ENCODE measurements around the gene PTCH2. TPM values are rescaled to one million over a fixed set of nuclear protein-coding genes. Genes with fewer than 3 reads are reported as not detected.
"Not testable (repeated sequence)": the region's sequence is repeated elsewhere in the genome, so short reads cannot be mapped to it uniquely, and the experiment has no call there.

Gene PTCH2
- total RNA-seq, 1 experiment from 2014 or later = 0.03 TPM

DNA sequence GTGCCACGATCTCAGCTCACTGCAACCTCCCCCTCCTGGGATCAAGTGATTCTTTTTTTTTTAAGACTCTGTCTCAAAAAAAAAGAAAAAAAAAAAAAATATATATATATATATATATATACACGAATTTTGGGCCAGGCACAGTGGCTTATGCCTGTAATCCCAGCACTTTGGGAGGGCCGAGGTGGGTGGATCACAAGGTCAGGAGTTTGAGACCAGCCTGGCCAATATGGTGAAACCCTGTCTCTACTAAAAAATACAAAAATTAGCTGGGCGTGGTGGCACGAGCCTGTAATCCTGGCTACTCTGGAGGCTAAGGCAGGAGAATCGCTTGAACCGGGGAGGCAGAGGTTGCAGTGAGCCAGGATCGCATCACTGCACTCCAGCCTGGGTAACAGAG lies 45.2 kb downstream of the PTCH2 start:
- in situ Hi-C loops (cut with HindIII; ENCODE audit: low pct_unique_long_range_greater_than_20kb, low sequenced_read_pairs); DNase-seq (ENCODE audit: low read depth, low spot score): not testable (repeated sequence)

DNA sequence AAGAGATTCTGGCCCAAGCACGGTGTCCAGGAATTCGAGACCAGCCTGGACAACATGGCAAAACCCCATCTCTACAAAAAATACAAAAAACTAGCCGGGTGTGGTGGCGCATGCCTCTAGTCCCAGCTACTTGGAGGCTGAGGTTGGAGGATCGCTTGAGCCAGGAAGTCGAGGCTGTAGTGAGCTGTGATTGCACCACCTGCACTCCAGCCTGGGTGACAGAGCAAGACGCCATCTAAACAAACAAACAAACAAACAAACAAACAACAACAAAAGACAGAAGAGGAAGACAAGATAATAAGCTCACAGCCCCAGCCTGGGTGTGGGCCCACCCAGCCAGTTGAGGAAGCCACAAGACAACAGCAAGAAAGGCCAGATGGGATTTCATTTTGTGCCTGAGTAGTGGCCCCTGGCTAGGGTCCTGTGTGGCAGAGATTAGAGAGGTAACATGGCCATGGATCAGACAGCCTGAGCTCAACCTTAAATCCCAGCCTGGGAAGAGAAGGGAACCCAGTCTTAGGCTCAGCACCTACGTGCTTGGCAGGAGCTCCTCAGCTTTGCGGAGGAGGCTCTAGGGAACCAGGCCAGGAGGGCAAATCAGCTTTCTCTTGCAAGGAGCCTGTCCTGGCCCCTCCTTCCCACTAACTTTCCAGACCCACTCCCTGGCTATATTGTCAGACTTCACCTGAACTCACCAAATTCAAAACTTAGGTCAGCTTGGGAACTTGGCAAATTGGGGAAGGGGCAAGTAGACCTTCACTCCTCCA lies 50.1 kb downstream of the PTCH2 start:
- no peak for DNase-seq (ENCODE audit: low read depth, low spot score)
- in situ Hi-C loops (cut with HindIII; ENCODE audit: low pct_unique_long_range_greater_than_20kb, low sequenced_read_pairs) = no loop called here

DNA sequence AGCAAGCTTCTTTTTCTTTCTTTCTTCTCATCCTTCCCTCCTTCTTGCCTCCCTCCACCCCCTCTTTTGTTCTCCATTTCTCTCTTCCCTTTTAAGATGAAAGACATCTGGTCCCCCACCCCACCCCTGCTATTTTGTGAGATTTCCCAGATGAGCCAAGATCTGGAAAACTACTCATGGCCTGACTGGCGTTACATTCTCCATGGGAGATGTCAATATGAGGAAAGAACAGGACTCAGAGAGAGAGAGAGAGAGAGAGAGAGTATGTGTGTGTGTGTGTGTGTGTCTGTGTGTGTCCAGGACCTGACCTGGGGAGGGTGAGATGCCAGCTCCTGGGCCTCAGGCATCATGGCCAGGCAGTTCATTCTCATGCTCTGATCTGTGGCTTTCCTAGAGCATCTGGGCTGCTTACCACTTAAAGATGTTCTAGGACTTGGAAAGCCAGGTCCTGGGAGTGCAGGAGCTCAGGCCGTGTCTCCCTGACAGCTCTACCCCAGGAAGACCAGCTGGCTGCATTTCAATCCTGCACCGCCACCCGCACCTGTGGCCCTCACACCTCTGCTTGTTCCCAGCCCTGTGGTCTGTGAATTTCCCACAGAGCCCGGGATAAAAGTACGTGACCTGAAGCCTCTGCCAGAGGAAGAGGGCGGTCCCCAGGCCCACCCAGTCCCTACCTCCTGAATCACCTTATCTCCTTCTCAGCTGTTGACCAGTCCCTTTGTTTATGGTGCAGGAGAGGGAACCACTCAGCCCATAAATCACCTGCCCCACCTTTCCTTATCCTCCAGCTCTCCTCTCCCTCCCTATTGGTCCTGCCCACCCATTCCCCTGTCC lies 51.9 kb downstream of the PTCH2 start:
- DNase-seq (ENCODE audit: low read depth, low spot score) = no peak
- in situ Hi-C loops (cut with HindIII; ENCODE audit: low pct_unique_long_range_greater_than_20kb, low sequenced_read_pairs) = no loop called here

DNA sequence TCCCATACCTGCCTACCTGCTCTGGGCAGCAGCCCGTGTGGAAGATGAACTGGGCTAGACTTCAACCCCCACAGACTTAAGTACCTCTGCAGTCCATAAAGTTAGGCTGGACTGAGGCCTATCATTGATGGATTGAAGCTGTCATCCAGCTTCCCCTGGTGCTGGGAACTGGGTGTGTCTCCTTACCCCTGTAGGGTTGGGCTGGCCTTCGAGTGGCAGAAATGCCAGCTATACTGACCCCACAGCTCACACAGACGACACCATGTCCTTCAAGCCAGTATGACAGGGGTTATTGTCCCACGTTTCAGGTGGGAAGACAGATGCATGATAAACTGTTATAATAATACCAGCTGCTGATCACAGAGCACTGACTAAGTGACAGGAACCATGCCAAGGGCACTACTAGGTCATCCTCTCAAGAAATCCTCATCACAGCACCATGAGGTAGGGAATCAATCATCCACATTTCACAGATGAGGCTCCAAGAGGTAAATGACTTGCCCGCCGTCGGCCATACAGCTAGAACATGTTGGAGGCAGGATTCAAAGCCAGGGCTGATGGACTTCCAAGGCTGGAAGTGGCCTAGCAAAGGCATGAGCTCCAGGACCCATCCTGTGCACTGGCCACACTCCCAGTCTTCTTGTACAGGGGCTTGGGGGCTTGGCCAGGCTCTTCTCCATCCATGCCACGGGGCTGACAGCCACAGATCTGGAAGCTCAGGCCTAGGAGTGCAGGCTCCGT lies 54.8 kb downstream of the PTCH2 start, which contains the start of gene BEST4:
BEST4 (minus strand) TSS at position 51 of the 741 bp plus-strand sequence. CDS start 465 bp downstream, outside the sequence.
- DNase-seq (ENCODE audit: low read depth, low spot score) = no peak
- in situ Hi-C loops (cut with HindIII; ENCODE audit: low pct_unique_long_range_greater_than_20kb, low sequenced_read_pairs) = no loop called here

DNA sequence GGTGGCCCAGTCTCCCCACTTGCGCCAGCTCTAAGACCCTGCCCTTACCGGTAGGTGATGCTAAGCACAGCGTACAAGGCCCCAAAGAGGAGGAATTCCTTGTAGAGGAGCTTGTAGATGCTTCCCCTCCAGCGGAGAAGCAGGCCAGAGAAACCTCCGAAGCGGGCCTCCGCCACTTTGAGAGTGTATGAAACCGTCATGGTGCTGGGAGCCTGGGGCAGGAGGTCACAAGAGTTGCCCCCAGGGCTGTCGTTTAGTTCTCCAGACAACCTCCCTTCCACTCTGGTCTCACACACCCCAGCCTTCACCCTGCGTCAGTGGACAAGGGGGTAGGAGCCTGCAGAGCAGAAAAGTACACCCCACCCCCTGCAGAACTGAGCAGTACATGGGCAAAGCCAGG lies 55.5 kb downstream of the PTCH2 start:
- no peak for DNase-seq (ENCODE audit: low read depth, low spot score)
- in situ Hi-C loops (cut with HindIII; ENCODE audit: low pct_unique_long_range_greater_than_20kb, low sequenced_read_pairs) = no loop called here

DNA sequence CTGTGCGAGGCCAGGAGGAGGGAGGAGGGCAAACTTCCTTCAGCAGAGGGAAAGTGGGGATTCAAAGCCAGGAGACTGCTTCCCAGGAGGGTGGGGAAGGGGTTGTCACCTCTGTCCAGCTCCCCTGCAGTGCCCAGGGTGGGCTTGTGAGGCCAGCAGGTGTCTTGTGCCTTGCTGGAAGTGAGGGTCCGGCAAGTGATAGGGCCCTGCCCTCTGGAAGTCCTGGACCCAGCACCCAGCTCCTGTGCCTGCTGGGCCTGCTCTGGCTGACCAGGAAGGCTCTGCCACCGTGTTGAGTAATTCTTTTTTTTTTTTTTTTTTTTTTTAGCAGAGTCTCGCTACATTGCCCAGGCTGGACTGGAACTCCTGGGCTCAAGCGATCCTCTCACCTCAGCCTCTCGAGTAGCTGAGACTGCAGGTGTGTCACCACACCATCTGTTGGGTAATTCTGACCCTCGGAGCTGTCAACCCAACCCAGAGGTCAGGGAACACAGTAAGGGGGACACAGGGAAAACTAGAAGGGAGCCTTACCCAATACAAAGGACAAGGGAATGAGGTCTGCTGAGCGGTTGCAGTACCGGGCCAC lies 56.1 kb downstream of the PTCH2 start:
- in situ Hi-C loops (cut with HindIII; ENCODE audit: low pct_unique_long_range_greater_than_20kb, low sequenced_read_pairs) = no loop called here
- no peak for DNase-seq (ENCODE audit: low read depth, low spot score)

DNA sequence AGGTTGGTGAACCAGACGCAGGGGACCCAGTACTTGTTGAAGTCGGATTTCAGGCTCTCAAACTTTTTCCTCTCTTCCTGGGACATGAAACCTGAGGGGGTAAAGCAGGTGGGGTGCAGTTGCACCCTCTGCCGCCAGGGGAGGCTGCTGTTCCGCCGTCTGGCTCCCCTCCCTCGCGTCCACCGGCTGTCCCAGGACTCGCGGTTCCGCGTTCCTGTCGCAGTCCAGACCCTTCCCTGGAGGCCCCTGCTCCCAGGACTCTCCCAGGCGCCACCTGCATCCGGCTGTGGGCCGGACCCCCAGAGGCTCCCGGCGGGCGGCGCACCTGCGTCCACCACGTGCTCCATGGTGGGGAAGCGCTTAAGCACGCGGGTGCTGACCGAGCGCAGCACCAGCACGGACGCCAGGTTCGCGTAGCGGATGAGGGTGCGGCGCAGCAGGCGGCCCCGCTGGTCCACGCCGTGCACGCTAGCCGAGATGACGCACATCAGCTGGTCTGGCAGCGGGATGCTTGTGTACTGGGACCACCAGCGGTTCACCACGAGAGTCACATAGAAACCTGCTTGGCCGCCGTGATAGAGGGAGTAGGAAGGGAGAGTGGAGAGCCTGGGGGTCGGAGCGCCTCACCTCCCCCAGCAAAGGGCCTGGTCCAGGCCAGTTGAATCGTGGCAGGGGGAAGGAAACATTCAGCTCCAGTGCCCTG lies 56.8 kb downstream of the PTCH2 start:
- in situ Hi-C loops (cut with HindIII; ENCODE audit: low pct_unique_long_range_greater_than_20kb, low sequenced_read_pairs) = no loop called here
- DNase-seq (ENCODE audit: low read depth, low spot score) = peak; percentile 39

DNA sequence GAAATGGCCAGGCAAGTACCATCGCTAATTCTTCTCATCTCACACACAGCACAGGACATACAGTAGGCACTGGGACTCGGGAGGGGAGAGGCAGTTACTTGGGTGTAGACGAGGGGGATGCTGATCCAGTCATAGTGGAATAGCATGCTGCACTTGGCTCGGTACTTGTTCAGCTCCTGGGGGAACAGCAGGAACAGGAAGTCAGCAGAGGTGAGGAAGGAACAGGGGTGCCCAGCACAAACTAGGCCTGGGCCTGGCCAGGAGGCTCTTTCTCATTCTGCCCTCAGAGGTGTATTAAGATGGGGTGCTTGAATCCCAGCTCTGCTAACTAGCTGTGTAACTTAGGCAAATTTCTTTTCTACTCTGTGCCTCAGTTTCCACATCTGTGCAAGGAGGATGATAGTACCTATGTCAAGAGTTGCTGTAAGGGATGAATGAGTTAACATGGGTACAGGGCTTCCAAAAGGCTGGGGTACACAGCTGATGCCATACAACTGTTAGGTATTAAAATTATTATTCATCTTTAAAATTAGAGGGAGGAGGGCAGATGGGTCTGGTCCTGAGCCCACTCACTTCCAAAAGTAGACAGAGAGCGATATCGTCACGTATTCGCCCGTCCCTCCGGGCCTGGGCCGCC lies 57.4 kb downstream of the PTCH2 start:
- DNase-seq (ENCODE audit: low read depth, low spot score) = no peak
- in situ Hi-C loops (cut with HindIII; ENCODE audit: low pct_unique_long_range_greater_than_20kb, low sequenced_read_pairs) = no loop called here

DNA sequence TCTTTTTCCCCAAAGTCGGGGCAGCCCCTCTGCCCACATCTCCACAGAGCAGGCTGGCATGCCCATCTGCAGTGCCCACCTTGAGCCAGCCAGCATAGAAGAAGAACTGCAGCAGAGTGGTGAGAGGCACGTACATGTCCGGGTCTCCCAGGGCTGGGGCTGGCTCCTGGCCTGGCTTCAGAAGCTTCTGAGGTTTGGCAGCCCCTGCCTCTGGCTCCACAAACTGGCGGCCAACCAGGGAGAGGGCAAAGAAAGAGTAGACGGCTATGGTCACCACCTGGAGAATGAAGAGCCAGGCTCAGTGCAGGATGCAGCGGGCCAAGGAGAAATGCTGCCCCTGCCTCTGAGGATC lies 58.0 kb downstream of the PTCH2 start:
- no peak for DNase-seq (ENCODE audit: low read depth, low spot score)
- in situ Hi-C loops (cut with HindIII; ENCODE audit: low pct_unique_long_range_greater_than_20kb, low sequenced_read_pairs) = no loop called here

DNA sequence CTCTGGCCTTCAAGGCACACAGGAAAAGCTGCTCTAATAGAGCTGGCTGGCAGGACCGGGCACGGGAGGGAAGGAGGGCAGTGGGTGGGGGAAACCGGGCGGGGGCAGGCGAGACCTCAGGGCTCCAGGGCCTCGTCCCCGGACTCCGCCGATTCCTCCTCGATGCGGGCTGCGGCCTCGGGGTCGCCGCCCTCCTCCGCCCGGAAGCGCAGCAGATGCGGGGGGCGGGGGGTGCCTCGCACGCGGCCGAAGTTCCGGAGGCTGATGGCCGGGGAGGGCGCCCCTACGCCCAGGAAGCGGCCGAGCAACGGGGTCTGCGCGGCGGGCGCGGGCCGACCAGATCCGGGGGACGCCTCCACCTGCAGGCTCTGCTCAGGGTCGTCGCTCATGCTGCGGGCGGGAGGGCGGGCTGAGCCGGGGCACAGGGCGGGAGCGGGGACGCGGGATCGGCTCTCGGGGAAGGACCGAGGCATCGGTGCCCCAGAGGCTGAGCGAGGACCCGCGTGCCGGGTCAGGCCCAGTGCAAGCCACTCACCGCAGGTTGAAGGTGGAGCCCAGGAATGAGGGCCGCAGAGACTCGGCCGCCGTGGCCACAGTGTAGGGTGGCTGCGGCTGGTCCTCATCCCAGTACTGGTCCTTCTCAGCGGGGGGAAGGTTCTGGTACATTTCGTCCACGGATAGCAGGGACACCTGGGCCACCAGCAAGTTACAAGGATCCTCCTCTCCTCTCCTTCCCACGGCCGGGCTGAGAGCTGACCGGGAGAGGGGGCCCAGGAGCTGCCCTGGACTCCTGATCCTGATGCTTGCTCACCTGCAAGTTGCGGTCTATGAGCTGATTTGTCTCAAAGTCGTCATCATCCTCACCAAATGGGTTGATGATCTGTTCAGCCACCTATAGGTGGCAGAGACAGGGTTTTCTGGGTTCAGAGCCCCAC lies 58.7 kb downstream of the PTCH2 start:
- no peak for DNase-seq (ENCODE audit: low read depth, low spot score)
- in situ Hi-C loops (cut with HindIII; ENCODE audit: low pct_unique_long_range_greater_than_20kb, low sequenced_read_pairs) = no loop called here

DNA sequence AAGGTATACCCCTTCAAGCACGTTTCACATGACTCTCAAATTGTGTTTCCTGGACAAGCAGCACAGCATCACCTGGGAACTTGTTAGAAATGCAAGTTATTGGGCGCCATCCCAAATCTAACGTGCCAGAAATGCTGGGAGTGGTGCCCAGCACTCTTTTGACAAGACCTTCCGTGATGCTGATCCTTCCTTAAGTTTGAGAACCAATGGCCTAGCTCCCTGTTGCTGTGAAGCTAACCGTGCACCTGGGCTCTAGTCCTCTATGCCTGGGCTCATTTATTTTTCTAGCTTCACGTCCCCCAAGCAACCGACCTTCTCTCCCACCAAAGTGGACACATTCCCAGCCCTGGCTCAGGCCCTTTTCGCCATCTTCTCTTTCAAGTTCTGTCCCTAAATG lies 59.4 kb downstream of the PTCH2 start:
- DNase-seq (ENCODE audit: low read depth, low spot score) = no peak

DNA sequence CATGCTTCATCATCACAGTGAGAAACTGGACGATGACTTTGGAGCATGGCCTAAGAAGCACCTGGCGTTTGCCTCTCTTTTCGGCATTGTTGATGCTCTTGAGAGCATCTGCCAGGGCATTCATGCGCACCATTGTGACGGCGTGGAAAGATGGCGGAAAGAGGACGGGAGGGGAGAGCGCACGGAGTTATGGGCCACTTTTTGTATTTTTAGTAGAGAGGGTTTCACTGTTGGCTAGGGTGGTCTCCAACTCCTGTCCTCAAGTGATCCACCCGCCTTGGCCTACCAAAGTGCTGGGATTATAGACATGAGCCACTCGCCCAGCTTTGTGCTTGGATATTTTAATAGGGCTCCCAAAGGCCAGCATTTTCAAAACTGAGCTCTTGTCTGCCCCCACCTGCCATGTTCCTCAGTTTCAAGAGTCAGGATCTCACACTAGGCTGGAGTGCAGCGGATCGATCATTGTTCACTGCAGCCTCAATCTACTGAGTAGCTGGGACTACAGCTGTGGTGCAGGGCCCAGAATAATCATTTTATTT lies 62.4 kb downstream of the PTCH2 start:
- no peak for DNase-seq (ENCODE audit: low read depth, low spot score)
- in situ Hi-C loops (cut with HindIII; ENCODE audit: low pct_unique_long_range_greater_than_20kb, low sequenced_read_pairs) = no loop called here

More for the DNA sequence above, 59.4 kb downstream of the PTCH2 start:
- in situ Hi-C loops (cut with HindIII; ENCODE audit: low pct_unique_long_range_greater_than_20kb, low sequenced_read_pairs) = no loop called here

DNA sequence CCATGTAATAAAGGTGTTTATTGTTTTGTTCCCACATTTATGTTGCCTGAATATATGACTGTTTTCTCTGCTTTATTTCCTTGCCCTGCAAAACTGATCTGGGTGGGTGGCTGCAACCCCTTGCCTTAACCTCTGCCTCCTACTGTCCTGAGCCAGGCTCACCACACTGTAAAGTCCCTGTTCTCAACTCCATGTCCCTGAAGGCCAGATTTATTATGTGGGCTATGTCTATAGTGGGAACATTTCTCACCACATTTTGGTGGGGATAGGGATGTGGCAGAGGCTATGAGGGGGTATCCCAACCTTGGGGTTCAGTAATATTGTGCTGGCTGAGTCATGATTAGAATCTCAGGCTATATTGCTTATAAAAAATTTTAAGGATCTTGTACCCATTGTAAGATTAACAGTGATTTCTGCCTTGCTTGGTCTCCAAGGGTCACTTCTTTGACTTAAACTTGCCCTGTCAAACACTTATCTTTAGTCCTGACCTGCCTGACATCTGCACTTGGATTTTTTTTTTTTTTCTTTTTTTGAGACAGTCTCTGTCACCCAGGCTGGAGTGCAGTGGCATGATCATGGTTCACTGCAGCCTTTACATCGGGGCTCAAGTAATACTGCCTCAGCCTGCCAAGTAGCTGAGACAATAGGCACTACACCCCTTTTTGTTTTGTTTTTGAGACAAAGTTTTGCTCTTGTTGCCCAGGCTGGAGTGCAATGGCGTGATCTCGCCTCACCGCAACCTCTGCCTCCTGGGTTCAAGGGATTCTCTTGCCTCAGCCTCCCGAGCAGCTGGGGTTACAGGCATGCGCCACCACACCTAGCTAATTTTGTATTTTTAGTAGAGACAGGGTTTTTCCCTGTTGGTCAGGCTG lies 64.1 kb downstream of the PTCH2 start:
- DNase-seq (ENCODE audit: low read depth, low spot score) = no peak
- in situ Hi-C loops (cut with HindIII; ENCODE audit: low pct_unique_long_range_greater_than_20kb, low sequenced_read_pairs) = no loop called here

DNA sequence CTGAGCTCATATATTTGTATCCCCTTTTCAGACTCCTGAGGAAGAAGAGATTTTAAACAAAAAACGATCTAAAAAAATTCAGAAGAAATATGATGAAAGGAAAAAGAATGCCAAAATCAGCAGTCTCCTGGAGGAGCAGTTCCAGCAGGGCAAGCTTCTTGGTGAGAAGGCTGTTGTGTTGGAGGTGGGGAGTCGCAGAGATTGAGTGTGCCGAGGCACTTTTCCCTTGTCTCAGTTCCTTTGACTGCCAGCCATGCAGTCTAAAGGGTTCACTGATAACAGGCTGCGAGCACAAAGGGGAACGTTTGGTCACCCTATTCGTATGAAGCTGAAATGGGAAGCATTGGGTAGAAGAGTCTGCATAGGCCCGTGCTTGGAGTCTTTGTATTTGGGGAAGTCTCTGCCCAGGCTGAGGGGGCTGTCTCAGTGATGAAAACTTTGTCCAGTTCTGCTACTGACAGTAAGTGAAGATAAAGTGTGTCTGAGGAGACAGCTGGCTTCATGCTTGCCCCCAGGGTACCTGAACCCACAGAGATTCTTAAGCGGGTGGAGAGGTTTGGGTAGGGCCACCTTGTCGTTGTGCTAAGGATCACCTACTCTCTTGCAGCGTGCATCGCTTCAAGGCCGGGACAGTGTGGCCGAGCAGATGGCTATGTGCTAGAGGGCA lies 65.0 kb downstream of the PTCH2 start:
- in situ Hi-C loops (cut with HindIII; ENCODE audit: low pct_unique_long_range_greater_than_20kb, low sequenced_read_pairs) = no loop called here
- no peak for DNase-seq (ENCODE audit: low read depth, low spot score)

All from SK-MEL-5 (cell line).